ENCODE results near the gene MRPL34.

MRPL34 gene

DNA sequence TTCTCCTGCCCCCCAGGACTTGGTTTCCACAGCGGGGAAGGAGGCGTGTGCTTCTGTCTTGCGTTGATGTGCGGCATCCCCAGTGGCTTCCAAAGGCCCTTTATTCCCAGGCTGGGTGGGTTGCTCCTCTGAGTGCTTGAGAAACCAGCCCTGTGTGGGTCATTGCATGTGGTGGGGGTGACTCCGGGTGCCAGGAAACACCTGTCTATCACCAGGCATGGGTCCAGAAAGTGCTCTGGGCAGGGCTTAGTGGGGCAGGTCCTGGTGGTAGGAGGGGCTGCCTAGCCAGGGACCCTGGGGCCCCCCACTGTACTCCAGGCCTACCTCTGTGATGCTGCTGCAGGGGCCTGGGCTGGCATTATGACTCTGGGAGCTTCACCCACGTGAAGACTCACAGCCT, 13.3 kb downstream of the MRPL34 start:
- TF ChIP-seq CTCF (IDR thresholded peaks at IDR 0.05; ENCODE audit: low read depth, low read length, missing control alignments): no peak
- H3K4me3 ChIP-seq (ENCODE audit: low read depth, low read length): no peak overlapping the region
- in situ Hi-C loops (cut with HindIII; ENCODE audit: low sequenced_read_pairs): loop anchor here (25.0 kb wide), 1 partner anchor 157 kb away; no protein-coding TSS in a partner anchor
- no peak for DNase-seq (ENCODE audit: low read depth)

GRCh38 chr19:17319473-17320238, 14.0 kb downstream of the MRPL34 start:
- DNase-seq (ENCODE audit: low read depth): no peak
- no peak overlapping the region for H3K4me3 ChIP-seq (ENCODE audit: low read depth, low read length)
- in situ Hi-C loops (cut with HindIII; ENCODE audit: low sequenced_read_pairs): loop anchor here (25.0 kb wide), 1 partner anchor 157 kb away; no protein-coding TSS in a partner anchor
- no peak for TF ChIP-seq CTCF (IDR thresholded peaks at IDR 0.05; ENCODE audit: low read depth, low read length, missing control alignments)

GRCh38 chr19:17320435-17320834, 14.8 kb downstream of the MRPL34 start:
- H3K4me3 ChIP-seq (ENCODE audit: low read depth, low read length): no peak overlapping the region
- no peak for TF ChIP-seq CTCF (IDR thresholded peaks at IDR 0.05; ENCODE audit: low read depth, low read length, missing control alignments)
- in situ Hi-C loops (cut with HindIII; ENCODE audit: low sequenced_read_pairs): loop anchor here (25.0 kb wide), 1 partner anchor 158 kb away; no protein-coding TSS in a partner anchor
- no peak for DNase-seq (ENCODE audit: low read depth)

- no peak for DNase-seq (ENCODE audit: low read depth)
- TF ChIP-seq CTCF (IDR thresholded peaks at IDR 0.05; ENCODE audit: low read depth, low read length, missing control alignments): no peak
- H3K4me3 ChIP-seq (ENCODE audit: low read depth, low read length): no peak overlapping the region
- in situ Hi-C loops (cut with HindIII; ENCODE audit: low sequenced_read_pairs): loop anchor here (25.0 kb wide), 1 partner anchor 160 kb away; no protein-coding TSS in a partner anchor
Observed at GRCh38 chr19:17321655-17322489, 16.2 kb downstream of the MRPL34 start.

DNA sequence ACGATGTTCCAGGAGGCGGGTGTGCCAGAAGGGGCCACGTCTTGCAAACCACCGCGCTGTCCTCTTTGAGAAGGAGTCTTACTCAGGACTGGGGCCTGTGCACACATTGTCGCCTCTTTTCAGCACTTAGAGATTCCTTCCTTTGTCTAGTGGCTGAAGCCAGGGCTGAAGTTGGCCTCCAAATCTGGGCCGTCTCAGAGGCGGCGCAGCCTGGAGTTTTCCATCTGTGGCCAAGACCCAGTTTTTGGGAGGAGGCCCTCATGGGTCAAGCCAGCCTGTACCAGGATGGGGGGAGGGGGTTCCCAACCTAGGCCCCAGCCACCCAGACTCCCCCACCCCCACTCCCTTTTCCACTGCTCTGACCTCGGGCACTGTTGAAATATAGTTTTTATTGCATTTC, 17.2 kb downstream of the MRPL34 start:
- TF ChIP-seq CTCF (IDR thresholded peaks at IDR 0.05; ENCODE audit: low read depth, low read length, missing control alignments): no peak
- in situ Hi-C loops (cut with HindIII; ENCODE audit: low sequenced_read_pairs): loop anchor here (25.0 kb wide), 1 partner anchor 161 kb away; no protein-coding TSS in a partner anchor
- no peak for DNase-seq (ENCODE audit: low read depth)
- H3K4me3 ChIP-seq (ENCODE audit: low read depth, low read length): no peak overlapping the region

DNA sequence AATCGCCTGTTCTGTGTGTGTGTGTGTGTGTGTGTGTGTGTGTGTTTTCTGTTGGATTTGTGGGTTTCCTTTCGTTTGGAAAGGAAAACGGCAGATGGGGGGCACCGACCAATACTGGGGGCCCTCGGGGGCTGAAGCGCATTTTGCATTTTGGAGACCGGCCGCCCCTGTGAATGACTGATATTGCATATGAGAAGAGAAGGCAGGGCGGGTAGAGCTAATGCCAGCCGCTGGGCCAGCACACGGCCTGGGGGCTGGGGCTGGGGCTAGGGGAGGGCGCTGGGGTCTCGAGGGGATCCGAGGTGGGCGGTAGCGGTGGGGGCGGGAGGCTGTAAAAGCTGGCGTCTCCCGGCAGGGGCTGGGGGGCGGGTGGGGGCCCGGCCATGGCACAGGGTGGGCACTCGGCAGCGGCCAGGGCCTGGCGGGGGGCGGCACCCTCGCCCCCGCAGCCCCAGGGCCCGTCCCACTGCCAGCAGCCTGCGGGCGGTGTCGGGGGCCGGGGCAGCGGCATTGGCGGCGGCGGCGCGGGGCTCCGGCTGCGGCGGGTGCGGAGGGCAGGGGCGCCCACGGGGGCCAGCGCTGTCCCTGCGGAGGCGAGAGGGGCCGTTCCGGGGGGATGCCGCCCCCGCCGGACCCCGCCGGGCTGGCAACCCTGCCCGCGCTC, 17.8 kb downstream of the MRPL34 start:
- H3K4me3 ChIP-seq (ENCODE audit: low read depth, low read length): no peak overlapping the region
- in situ Hi-C loops (cut with HindIII; ENCODE audit: low sequenced_read_pairs): loop anchor here (25.0 kb wide), 1 partner anchor 161 kb away; no protein-coding TSS in a partner anchor
- no peak for TF ChIP-seq CTCF (IDR thresholded peaks at IDR 0.05; ENCODE audit: low read depth, low read length, missing control alignments)
- DNase-seq (ENCODE audit: low read depth): no peak

Measured in astrocyte of the cerebellum (primary cell).